ENCODE results near the gene SLC13A4. TPM values are rescaled to one million over a fixed set of nuclear protein-coding genes. Genes with fewer than 3 reads are reported as not detected.

Gene SLC13A4
- total RNA-seq, 1 experiment from 2014 or later = not detected

GRCh38 chr7:135769005-135769802 lies 41.2 kb upstream of the SLC13A4 start:
- intact Hi-C loops (cut with micrococcal nuclease; ENCODE audit: unreplicated experiment) (no loop called here), in situ Hi-C loops (cut with HindIII; ENCODE audit: low pct_unique_long_range_greater_than_20kb, low sequenced_read_pairs) (no loop called here)
- POLR2A ChIA-PET = no interaction called here
- H3K4me1 ChIP-seq (ENCODE audit: control insufficient read depth, insufficient read depth, low read length) = no peaks in the 10 kb centered on the region
- H3K27me3 ChIP-seq (ENCODE audit: control insufficient read depth, insufficient read depth, low read length) = peaks cover 9% of the 10 kb centered on the region; the same call in 1 of the 2 replicates
- no TSS peak for BruUV-seq (replicated peaks)
- H3K4me3 ChIP-seq (ENCODE audit: low read depth in 2 of 2, low read length in 2 of 2) = no peak overlapping the region
- H3K27ac ChIP-seq (ENCODE audit: low read length) = no peak overlapping the region
- CTCF ChIA-PET = interaction anchor here (0.5 kb wide), 1 partner anchor 28 kb away, joined by 4 read pairs; no protein-coding TSS in a partner anchor
- ATAC-seq (no peak), DNase-seq (ENCODE audit: low read depth, low spot score) (no peak)
- no peaks in the 10 kb centered on the region for H3K9me3 ChIP-seq (ENCODE audit: control insufficient read depth, insufficient read depth, low read depth, low read length)
- no peaks in the 10 kb centered on the region for H3K36me3 ChIP-seq (ENCODE audit: control insufficient read depth, insufficient read depth, low read length)
- TF ChIP-seq SIN3A (IDR thresholded peaks at IDR 0.05; ENCODE audit: borderline replicate concordance, insufficient read depth, low read depth, low read length) (no peak), CTCF (IDR thresholded peaks at IDR 0.05) (no peak), POLR2AphosphoS5 (IDR thresholded peaks at IDR 0.05; ENCODE audit: low read depth, low read length) (no peak), TCF7L2 (IDR thresholded peaks at IDR 0.05; ENCODE audit: low read depth, low read length) (no peak), REST (IDR thresholded peaks at IDR 0.05; ENCODE audit: insufficient read depth in 1 of 2, low read depth in 2 of 2, low read length in 1 of 2) (no peak)

GRCh38 chr7:135768467-135768866 lies 40.5 kb upstream of the SLC13A4 start:
- Histone ChIP-seq H3K36me3 (ENCODE audit: control insufficient read depth, insufficient read depth, low read length) (no peaks in the 10 kb centered on the region), H3K27ac (ENCODE audit: low read length) (no peak overlapping the region), H3K9me3 (ENCODE audit: control insufficient read depth, insufficient read depth, low read depth, low read length) (no peaks in the 10 kb centered on the region), H3K4me3 (ENCODE audit: low read depth in 2 of 2, low read length in 2 of 2) (no peak overlapping the region), H3K4me1 (ENCODE audit: control insufficient read depth, insufficient read depth, low read length) (no peaks in the 10 kb centered on the region), H3K27me3 (ENCODE audit: control insufficient read depth, insufficient read depth, low read length) (peaks cover 9% of the 10 kb centered on the region; the same call in 1 of the 2 replicates)
- in situ Hi-C loops (cut with HindIII; ENCODE audit: low pct_unique_long_range_greater_than_20kb, low sequenced_read_pairs) = no loop called here
- ChIA-PET POLR2A (no interaction called here), CTCF (interaction anchor here (0.5 kb wide), 1 partner anchor 29 kb away, joined by 4 read pairs; no protein-coding TSS in a partner anchor)
- ATAC-seq (no peak), DNase-seq (ENCODE audit: low read depth, low spot score) (no peak)
- TF ChIP-seq TCF7L2 (IDR thresholded peaks at IDR 0.05; ENCODE audit: low read depth, low read length) (no peak), SIN3A (IDR thresholded peaks at IDR 0.05; ENCODE audit: borderline replicate concordance, insufficient read depth, low read depth, low read length) (no peak), CTCF (IDR thresholded peaks at IDR 0.05) (no peak), POLR2AphosphoS5 (IDR thresholded peaks at IDR 0.05; ENCODE audit: low read depth, low read length) (no peak), REST (IDR thresholded peaks at IDR 0.05; ENCODE audit: insufficient read depth in 1 of 2, low read depth in 2 of 2, low read length in 1 of 2) (no peak)
- intact Hi-C loops (cut with micrococcal nuclease; ENCODE audit: unreplicated experiment) = no loop called here
- no TSS peak for BruUV-seq (replicated peaks)
